H1 (cell line): Measurements from ENCODE around the gene DNAI1. TPM values are rescaled to one million over a fixed set of nuclear protein-coding genes. Genes with fewer than 3 reads are reported as not detected.

Experiments used
- CTCF ChIA-PET: fragments of 300-600 bp; sonication (Branson Sonifier 250); formaldehyde crosslinking; loops from one replicate; lab custom pipeline; 2021; ENCODE audit not compliant: partially characterized antibody; lab: Charles Lee
- POLR2A ChIA-PET: fragments of 300-600 bp; sonication (Branson Sonifier 250); formaldehyde crosslinking; loops from one replicate; lab custom pipeline; 2021; ENCODE audit warnings: inconsistent platforms; ENCODE audit not compliant: partially characterized antibody; lab: Charles Lee
- DNase-seq, 2 experiments: peaks; one replicate each; pipeline versions ENCODE4 v3.0.0 to v3.0.0-alpha.2; 2010 to 2022; ENCODE audit warnings: low spot score in 2 of 2, low read depth in 1 of 2, mixed read lengths in 1 of 2
- FAIRE-seq: peaks from 2 replicates; lab custom pipeline; 2011; peaks lifted over from hg19 to GRCh38; lab: Jason Lieb, UNC
- H2AFZ ChIP-seq: 2 replicates; pipeline ENCODE4 v1.8.1; 2012; ENCODE audit warnings: low read length, inconsistent platforms
- H2AK5ac ChIP-seq: 2 replicates; pipeline ENCODE4 v1.6.1; 2013; ENCODE audit warnings: low read depth, low read length
- H2BK120ac ChIP-seq: replicated peaks from 2 replicates; pipeline ENCODE3; 2013; ENCODE audit warnings: low read depth, low read length, inconsistent platforms
- H2BK12ac ChIP-seq: 2 replicates; pipeline ENCODE4 v1.6.1; 2013; ENCODE audit warnings: low read depth, low read length
- H2BK15ac ChIP-seq: 2 replicates; pipeline ENCODE4 v1.6.1; 2013; ENCODE audit warnings: low read length
- H2BK20ac ChIP-seq: 2 replicates; pipeline ENCODE4 v1.6.1; 2013; ENCODE audit warnings: low read length
- H2BK5ac ChIP-seq: 2 replicates; pipeline ENCODE4 v1.6.1; 2013; ENCODE audit warnings: low read depth, low read length
- H3K14ac ChIP-seq: 2 replicates; pipeline ENCODE4 v1.6.1; 2013; ENCODE audit warnings: inconsistent platforms; ENCODE audit not compliant: insufficient read length
- H3K18ac ChIP-seq: 2 replicates; pipeline ENCODE4 v1.6.1; 2013; ENCODE audit warnings: low read length; ENCODE audit errors: extremely low read depth
- H3K23ac ChIP-seq: 2 replicates; pipeline ENCODE4 v1.6.1; 2013; ENCODE audit warnings: inconsistent platforms; ENCODE audit not compliant: insufficient read length
- H3K23me2 ChIP-seq: 2 replicates; pipeline ENCODE4 v1.6.1; 2013; ENCODE audit warnings: low read depth, low read length
- H3K27ac ChIP-seq: 2 replicates; pipeline ENCODE4 v1.6.1; 2011; ENCODE audit warnings: low read depth, low read length, inconsistent platforms
- H3K27me3 ChIP-seq, 4 experiments: replicated peaks in 1 of 4; 1 replicate in 1 of 4; 2 replicates in 3 of 4; pipeline versions ENCODE4 v1.6.1 to v1.8.1; 2011 to 2013; ENCODE audit warnings: low read length in 3 of 4, mild to moderate bottlenecking in 3 of 4, inconsistent platforms in 2 of 4, mixed read lengths in 2 of 4, moderate library complexity in 1 of 4; ENCODE audit not compliant: control insufficient read depth in 3 of 4, insufficient read depth in 3 of 4; ENCODE audit errors: extremely low read depth in 1 of 4
- H3K36me3 ChIP-seq, 4 experiments: 2 replicates each; pipeline versions ENCODE4 v1.6.1 to v1.8.1; 2011 to 2013; ENCODE audit warnings: mild to moderate bottlenecking in 4 of 4, low read length in 3 of 4, moderate library complexity in 2 of 4, control low read depth in 1 of 4, inconsistent platforms in 1 of 4; ENCODE audit not compliant: insufficient read depth in 4 of 4, control insufficient read depth in 2 of 4
- H3K4ac ChIP-seq: replicated peaks from 2 replicates; pipeline ENCODE3; 2013; ENCODE audit warnings: low read length, low read depth, mixed read lengths, inconsistent platforms; ENCODE audit not compliant: insufficient read length
- H3K4me1 ChIP-seq, 4 experiments: replicated peaks in 1 of 4; 1 replicate in 1 of 4; 2 replicates in 3 of 4; pipeline versions ENCODE4 v1.6.1 to v1.8.1; 2011 to 2013; ENCODE audit warnings: low read length in 3 of 4, inconsistent platforms in 2 of 4, mixed read lengths in 1 of 4; ENCODE audit not compliant: insufficient read depth in 4 of 4, control insufficient read depth in 3 of 4
- H3K4me2 ChIP-seq, 2 experiments: 2 replicates each; pipeline versions ENCODE4 v1.6.1 to v1.8.1; 2011 to 2013; ENCODE audit warnings: low read depth in 2 of 2, low read length in 2 of 2, control low read depth in 1 of 2, inconsistent platforms in 1 of 2, mild to moderate bottlenecking in 1 of 2; ENCODE audit not compliant: insufficient read depth in 1 of 2
- H3K4me3 ChIP-seq, 4 experiments: fragments of 200-600, 300-600 bp in 1 of 4; sonication (generic), shearing (Covaris generic), sonication (Bioruptor Twin) in 1 of 4; 2 replicates each; pipeline versions ENCODE4 v1.5.1 to v1.8.1; 2011 to 2016; ENCODE audit warnings: low read length in 4 of 4, low read depth in 3 of 4, control low read depth in 2 of 4, inconsistent platforms in 2 of 4, mild to moderate bottlenecking in 2 of 4, mixed read lengths in 1 of 4, moderate library complexity in 1 of 4; ENCODE audit not compliant: insufficient read depth in 2 of 4; ENCODE audit errors: extremely low read depth in 1 of 4
- H3K56ac ChIP-seq: replicated peaks from 2 replicates; pipeline ENCODE3; 2013; ENCODE audit warnings: low read depth, mild to moderate bottlenecking, mixed read lengths, low read length, inconsistent platforms; ENCODE audit not compliant: insufficient read length
- H3K79me1 ChIP-seq: 2 replicates; pipeline ENCODE4 v1.6.1; 2013; ENCODE audit warnings: low read depth, low read length, control low read depth
- H3K79me2 ChIP-seq, 2 experiments: 2 replicates each; pipeline versions ENCODE4 v1.6.1 to v1.8.1; 2012 to 2013; ENCODE audit warnings: low read length in 2 of 2, mild to moderate bottlenecking in 2 of 2, inconsistent platforms in 1 of 2; ENCODE audit not compliant: insufficient read depth in 2 of 2, control insufficient read depth in 1 of 2
- H3K9ac ChIP-seq, 4 experiments: replicated peaks in 1 of 4; 1 replicate in 1 of 4; 2 replicates in 3 of 4; pipeline versions ENCODE4 v1.6.1 to v1.8.1; 2011 to 2013; ENCODE audit warnings: low read depth in 3 of 4, low read length in 3 of 4, control low read depth in 2 of 4, mild to moderate bottlenecking in 2 of 4, moderate library complexity in 2 of 4, inconsistent platforms in 1 of 4; ENCODE audit errors: extremely low read depth in 1 of 4
- H3K9me3 ChIP-seq, 2 experiments: 2 replicates each; pipeline versions ENCODE4 v1.6.1 to v1.8.1; 2012 to 2013; ENCODE audit warnings: mild to moderate bottlenecking in 2 of 2, moderate library complexity in 2 of 2, control low read depth in 1 of 2, inconsistent platforms in 1 of 2, low read depth in 1 of 2, low read length in 1 of 2, mixed read lengths in 1 of 2; ENCODE audit not compliant: insufficient read depth in 2 of 2
- H4K20me1 ChIP-seq, 2 experiments: replicated peaks in 1 of 2; 2 replicates each; pipeline versions ENCODE3 to v1.8.1; 2011 to 2013; ENCODE audit warnings: inconsistent platforms in 2 of 2, low read length in 2 of 2, mild to moderate bottlenecking in 1 of 2; ENCODE audit not compliant: insufficient read depth in 2 of 2, control insufficient read depth in 1 of 2
- H4K5ac ChIP-seq: 2 replicates; pipeline ENCODE4 v1.6.1; 2013; ENCODE audit warnings: low read length, low read depth, mixed read lengths, inconsistent platforms; ENCODE audit not compliant: insufficient read length
- H4K8ac ChIP-seq: 2 replicates; pipeline ENCODE4 v1.8.0; 2013; ENCODE audit warnings: mild to moderate bottlenecking, moderate library complexity, low read length, inconsistent platforms; ENCODE audit not compliant: insufficient read depth; ENCODE audit errors: extremely low read depth
- H4K91ac ChIP-seq: replicated peaks from 2 replicates; pipeline ENCODE3; 2013; ENCODE audit warnings: low read length, mixed read lengths, inconsistent platforms; ENCODE audit not compliant: insufficient read length
- BACH1 ChIP-seq: IDR thresholded peaks from 2 replicates; pipeline ENCODE4 v1.6.1; 2012; ENCODE audit warnings: low read length, improper control_type of control experiment
- BCL11A ChIP-seq, 2 experiments: IDR thresholded peaks; one replicate each; pipeline ENCODE4 v1.6.1; 2011; ENCODE audit warnings: low read depth in 2 of 2, low read length in 2 of 2, mild to moderate bottlenecking in 2 of 2
- CHD2 ChIP-seq: IDR thresholded peaks from 2 replicates; pipeline ENCODE4 v1.6.1; 2012; ENCODE audit warnings: low read length, improper control_type of control experiment
- GTF2F1 ChIP-seq: IDR thresholded peaks from 2 replicates; pipeline ENCODE4 v1.6.1; 2012; ENCODE audit warnings: low read depth, low read length, improper control_type of control experiment, borderline replicate concordance
- HDAC6 ChIP-seq: IDR thresholded peaks from one replicate; pipeline ENCODE4 v1.7.1; 2012; ENCODE audit warnings: low read depth, mild to moderate bottlenecking, inconsistent platforms, low read length, moderate library complexity
- JUND ChIP-seq: IDR thresholded peaks from 2 replicates; pipeline ENCODE4 v1.6.1; 2011; ENCODE audit warnings: mild to moderate bottlenecking, improper control_type of control experiment, low read length
- KDM4A ChIP-seq: IDR thresholded peaks from one replicate; pipeline ENCODE4 v1.7.1; 2012; ENCODE audit warnings: low read depth, mild to moderate bottlenecking, moderate library complexity, low read length, inconsistent platforms; ENCODE audit not compliant: severe bottlenecking
- POLR2AphosphoS5 ChIP-seq: IDR thresholded peaks from 2 replicates; pipeline ENCODE4 v1.6.1; 2011; ENCODE audit warnings: low read depth, low read length
- RBBP5 ChIP-seq: IDR thresholded peaks from 2 replicates; pipeline ENCODE4 v1.7.1; 2012; ENCODE audit warnings: low read depth, mild to moderate bottlenecking, inconsistent platforms, low read length, moderate library complexity, borderline replicate concordance
- SAP30 ChIP-seq: fragments of 300-600 bp; sonication (generic); IDR thresholded peaks from 2 replicates; pipeline ENCODE4 v1.7.1; 2012; ENCODE audit warnings: low read length, moderate library complexity, mild to moderate bottlenecking, inconsistent platforms; ENCODE audit not compliant: insufficient read depth, insufficient replicate concordance
- SIRT6 ChIP-seq: IDR thresholded peaks from one replicate; pipeline ENCODE4 v1.7.1; 2012; ENCODE audit warnings: low read length, inconsistent platforms
- SUZ12 ChIP-seq: fragments of 200-600 bp; sonication (generic); IDR thresholded peaks from 2 replicates; pipeline ENCODE4 v1.6.1; 2012; ENCODE audit warnings: mild to moderate bottlenecking, inconsistent platforms, low read length, moderate library complexity, mixed read lengths
- TAF7 ChIP-seq: optimal IDR thresholded peaks from 2 replicates; pipeline ENCODE3; 2011; ENCODE audit warnings: low read depth, mild to moderate bottlenecking, inconsistent platforms, low read length, moderate library complexity, borderline replicate concordance
- TCF12 ChIP-seq: IDR thresholded peaks from 2 replicates; pipeline ENCODE4 v1.6.1; 2011; ENCODE audit warnings: low read depth, mild to moderate bottlenecking, low read length
- WGBS, 2 experiments: shearing (Covaris generic) in 1 of 2; methylation state at CpG; one replicate each; pipeline versions ENCODE4 v1.1.6 to v1.1.7; 2013 to 2015; ENCODE audit warnings: low lambda C conversion rate in 2 of 2, mixed read lengths in 2 of 2, inconsistent platforms in 1 of 2, low coverage in 1 of 2, missing lambda C conversion rate in 1 of 2; ENCODE audit not compliant: insufficient replicate concordance in 2 of 2, insufficient coverage in 1 of 2, insufficient read length in 1 of 2; ENCODE audit errors: extremely low coverage in 1 of 2, missing lambda C conversion rate in 1 of 2; 5-methylcytosine and 5-hydroxymethylcytosine counted together
- polyA plus RNA-seq, 7 experiments: library from polyadenylated mRNA; depleted of rRNA in 3 of 7; stranded (reverse) in 5 of 7; unstranded in 2 of 7; fragments of >200 nt in 5 of 7; fragments of 200-250 nt in 2 of 7; gene quantifications; 1 replicate in 5 of 7; 2 replicates in 1 of 7; 4 replicates in 1 of 7; pipeline versions ENCODE4 v1.2.1 to v1.2.3, GENCODE V29; 2011 to 2013; ENCODE audit warnings: missing spikeins in 2 of 7, mixed read lengths in 2 of 7
- total RNA-seq: library from RNA; stranded (reverse); fragmentation: NEBNext Ultra II Directional; extraction: Animal tissue kit (Norgen Biotek cat#: 25700); gene quantifications from 2 replicates; pipeline ENCODE4 v1.2.1, GENCODE V29; 2021

The DNAI1 gene
- total and polyA plus RNA-seq, 2 of the 8 experiments (the other 6 are each of a cell fraction or from before 2014, with no cell fraction given): 0.37 to 0.54 TPM

DNA sequence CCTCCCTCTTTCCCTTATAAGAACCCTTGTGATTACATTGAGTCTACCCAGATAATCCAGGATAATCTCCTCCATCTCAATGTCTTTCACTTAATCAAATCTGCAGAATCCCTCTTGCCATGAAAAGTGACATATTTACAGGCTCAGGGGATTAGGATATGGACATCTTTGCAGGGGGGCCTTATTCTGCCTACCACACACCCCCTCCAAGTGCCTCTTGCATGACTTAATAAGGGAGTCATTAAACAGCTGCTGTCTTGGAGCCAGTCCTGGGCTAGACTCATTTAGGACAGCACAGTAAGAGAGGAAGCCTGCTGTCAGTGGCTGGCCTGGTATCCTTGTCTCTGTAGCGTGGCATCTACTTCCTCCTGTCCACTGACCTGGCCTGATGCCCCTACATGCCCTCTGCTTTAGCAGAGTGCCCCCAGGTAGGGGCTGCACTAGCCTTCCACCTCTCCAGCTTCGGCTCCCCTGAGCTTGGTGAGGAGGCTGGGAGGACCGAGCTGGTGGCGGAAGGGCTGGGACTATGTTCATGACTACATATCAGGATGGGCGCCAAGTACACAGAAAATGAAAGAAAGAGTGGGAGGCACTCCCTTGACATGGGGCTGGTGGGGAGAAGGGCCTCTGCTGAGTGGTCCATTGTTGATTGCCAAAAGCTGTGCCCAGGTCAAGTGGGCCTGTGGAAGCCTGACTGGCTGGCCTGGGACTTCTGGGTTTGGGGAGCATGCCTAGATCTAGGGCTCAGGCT is 46.9 kb downstream of the DNAI1 start:
- Histone ChIP-seq H3K79me2 (no peaks in the 10 kb centered on the region), H2BK15ac (no peak overlapping the region), H4K8ac (no peak overlapping the region), H3K9me3 (no peaks in the 10 kb centered on the region), H3K56ac (no peak overlapping the region), H3K4me2 (no peak overlapping the region), H3K18ac (no peak overlapping the region), H3K9ac (no peak overlapping the region), H4K5ac (no peak overlapping the region), H2BK5ac (no peak overlapping the region), H3K14ac (no peak overlapping the region), H3K79me1 (no peaks in the 10 kb centered on the region), H4K91ac (no peak overlapping the region), H2BK120ac (no peak overlapping the region), H2BK12ac (no peak overlapping the region), H3K36me3 (no peaks in the 10 kb centered on the region), H2BK20ac (no peak overlapping the region), H3K23me2 (no peaks in the 10 kb centered on the region), H3K27ac (no peak overlapping the region), H4K20me1 (no peaks in the 10 kb centered on the region), H3K4ac (no peak overlapping the region), H3K4me3 (no peak overlapping the region), H2AK5ac (no peak overlapping the region), H3K27me3 (no peaks in the 10 kb centered on the region), H2AFZ (no peak overlapping the region), H3K23ac (no peak overlapping the region), H3K4me1 (peaks cover 0 to 7% (median 3%) of the 10 kb centered on the region in 4 experiments; a peak in 2 of 7 replicates)
- WGBS, 2 experiments: 91% methylated on average over 5 of the region's 5 CpGs; no CpG with 5 or more reads in 1 of the 2 experiments
- ChIA-PET CTCF (interaction anchor here (1.0 to 8.0 kb wide), 6 partner anchors 10 to 100 kb away, joined by 3 to 90 read pairs (median 7); no protein-coding TSS in a partner anchor), POLR2A (interaction anchor here (1.4 kb wide), 1 partner anchor 8 kb away, joined by 4 read pairs; no protein-coding TSS in a partner anchor)
- FAIRE-seq (no peak), DNase-seq (no peak)
- no peak for TF ChIP-seq BCL11A (IDR thresholded peaks at IDR 0.05; ENCODE audit: low read depth in 2 of 2, low read length in 2 of 2)
- no peak for TF ChIP-seq SAP30
- TF ChIP-seq TCF12: no peak
- no peak for TF ChIP-seq SUZ12
- no peak for TF ChIP-seq POLR2AphosphoS5
- TF ChIP-seq TAF7: no peak
- TF ChIP-seq GTF2F1: no peak
- no peak for TF ChIP-seq JUND
- TF ChIP-seq RBBP5: no peak
- TF ChIP-seq HDAC6: no peak
- no peak for TF ChIP-seq KDM4A
- no peak for TF ChIP-seq CHD2
- TF ChIP-seq BACH1: no peak
- no peak for TF ChIP-seq SIRT6
